Measurements from ENCODE around the gene TRIL. TPM values are rescaled to one million over a fixed set of nuclear protein-coding genes. Genes with fewer than 3 reads are reported as not detected.

Gene TRIL
- total and polyA plus RNA-seq, 2 donors (not counting 1 experiment from before 2014, with no cell fraction given): not detected

DNA sequence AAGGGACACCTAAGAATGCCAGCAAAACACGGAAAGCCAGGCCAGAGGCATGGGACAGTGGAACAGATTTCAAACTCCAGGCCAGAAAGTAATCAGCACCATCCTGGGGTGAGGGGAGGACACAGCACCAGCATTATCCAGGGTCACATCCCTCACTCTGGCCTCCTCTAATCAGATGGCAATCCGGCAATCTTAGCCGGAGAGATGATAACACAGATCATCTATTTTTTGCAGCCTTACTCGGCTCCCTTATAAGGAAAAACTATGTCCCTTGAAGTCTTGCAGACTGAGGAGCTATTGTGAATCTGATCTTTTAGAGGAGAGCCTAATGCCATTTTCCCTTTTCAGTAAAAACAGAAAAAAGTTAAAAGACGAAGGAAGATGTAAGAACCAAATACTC is 16.5 kb downstream of the TRIL start:
- Histone ChIP-seq H3K4me2 (replicated peaks; ENCODE audit: low read depth, low read length, poor library complexity, severe bottlenecking) (no peak overlapping the region), H3K27me3 (replicated peaks in 1 of 4; ENCODE audit: control extremely low read depth in 1 of 4, control insufficient read depth in 3 of 4, insufficient read depth in 4 of 4, low read length in 3 of 4) (peaks cover 0 to 6% (median 3%) of the 10 kb centered on the region in 4 experiments), H3K36me3 (replicated peaks in 1 of 2; ENCODE audit: control extremely low read depth in 1 of 2, control insufficient read depth in 1 of 2, extremely low read depth in 1 of 2, insufficient read depth in 2 of 2, low read length in 1 of 2) (no peaks in the 10 kb centered on the region), H3K4me3 (ENCODE audit: control extremely low read depth in 1 of 5, extremely low read depth in 1 of 5, insufficient read depth in 1 of 5, low read depth in 2 of 5, low read length in 4 of 5) (no peak overlapping the region), H3K9ac (ENCODE audit: low read length) (no peak overlapping the region), H3K4me1 (ENCODE audit: control insufficient read depth in 2 of 2, insufficient read depth in 2 of 2, low read length in 2 of 2) (no peaks in the 10 kb centered on the region), H4K20me1 (ENCODE audit: control insufficient read depth, insufficient read depth, low read length, poor library complexity, severe bottlenecking) (no peaks in the 10 kb centered on the region), H3K79me2 (ENCODE audit: control insufficient read depth, insufficient read depth, low read length) (no peaks in the 10 kb centered on the region), H3K27ac (ENCODE audit: low read length in 2 of 2) (no peak overlapping the region), H3K9me3 (ENCODE audit: control extremely low read depth in 1 of 3, control insufficient read depth in 2 of 3, insufficient read depth in 1 of 3, low read length in 2 of 3) (peaks cover 0 to 2% (median 0%) of the 10 kb centered on the region in 3 donors), H2AFZ (ENCODE audit: insufficient read depth, low read depth, low read length, poor library complexity, severe bottlenecking) (no peak overlapping the region)
- H3K9me3 Mint-ChIP-seq (ENCODE audit: insufficient read depth): no peaks in the 10 kb centered on the region
- DNase-seq: no peak
- H3K4me1 Mint-ChIP-seq: no peaks in the 10 kb centered on the region
- intact Hi-C loops (cut with micrococcal nuclease): no loop called here
- no peak overlapping the region for H3K27ac Mint-ChIP-seq
- H3K4me3 Mint-ChIP-seq: no peak overlapping the region
- ATAC-seq (ENCODE audit: low read depth): no peak
- ChIA-PET CTCF (interaction anchor here (14.0 kb wide), 1 partner anchor 17 kb away, joined by 127 read pairs; no protein-coding TSS in a partner anchor), POLR2A (no interaction called here)
- TF ChIP-seq, protein P1, sequence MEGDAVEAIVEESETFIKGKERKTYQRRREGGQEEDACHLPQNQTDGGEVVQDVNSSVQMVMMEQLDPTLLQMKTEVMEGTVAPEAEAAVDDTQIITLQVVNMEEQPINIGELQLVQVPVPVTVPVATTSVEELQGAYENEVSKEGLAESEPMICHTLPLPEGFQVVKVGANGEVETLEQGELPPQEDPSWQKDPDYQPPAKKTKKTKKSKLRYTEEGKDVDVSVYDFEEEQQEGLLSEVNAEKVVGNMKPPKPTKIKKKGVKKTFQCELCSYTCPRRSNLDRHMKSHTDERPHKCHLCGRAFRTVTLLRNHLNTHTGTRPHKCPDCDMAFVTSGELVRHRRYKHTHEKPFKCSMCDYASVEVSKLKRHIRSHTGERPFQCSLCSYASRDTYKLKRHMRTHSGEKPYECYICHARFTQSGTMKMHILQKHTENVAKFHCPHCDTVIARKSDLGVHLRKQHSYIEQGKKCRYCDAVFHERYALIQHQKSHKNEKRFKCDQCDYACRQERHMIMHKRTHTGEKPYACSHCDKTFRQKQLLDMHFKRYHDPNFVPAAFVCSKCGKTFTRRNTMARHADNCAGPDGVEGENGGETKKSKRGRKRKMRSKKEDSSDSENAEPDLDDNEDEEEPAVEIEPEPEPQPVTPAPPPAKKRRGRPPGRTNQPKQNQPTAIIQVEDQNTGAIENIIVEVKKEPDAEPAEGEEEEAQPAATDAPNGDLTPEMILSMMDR (IDR thresholded peaks at IDR 0.05): no peak
- TF ChIP-seq EZH2 (IDR thresholded peaks at IDR 0.05; ENCODE audit: borderline replicate concordance, insufficient read depth, low read depth, low read length, poor library complexity, severe bottlenecking): no peak
- peaks cover 49% of the 10 kb centered on the region for H3K27me3 Mint-ChIP-seq
- 95% methylated on average over 4 of the region's 5 CpGs for WGBS (ENCODE audit: insufficient coverage)

DNA sequence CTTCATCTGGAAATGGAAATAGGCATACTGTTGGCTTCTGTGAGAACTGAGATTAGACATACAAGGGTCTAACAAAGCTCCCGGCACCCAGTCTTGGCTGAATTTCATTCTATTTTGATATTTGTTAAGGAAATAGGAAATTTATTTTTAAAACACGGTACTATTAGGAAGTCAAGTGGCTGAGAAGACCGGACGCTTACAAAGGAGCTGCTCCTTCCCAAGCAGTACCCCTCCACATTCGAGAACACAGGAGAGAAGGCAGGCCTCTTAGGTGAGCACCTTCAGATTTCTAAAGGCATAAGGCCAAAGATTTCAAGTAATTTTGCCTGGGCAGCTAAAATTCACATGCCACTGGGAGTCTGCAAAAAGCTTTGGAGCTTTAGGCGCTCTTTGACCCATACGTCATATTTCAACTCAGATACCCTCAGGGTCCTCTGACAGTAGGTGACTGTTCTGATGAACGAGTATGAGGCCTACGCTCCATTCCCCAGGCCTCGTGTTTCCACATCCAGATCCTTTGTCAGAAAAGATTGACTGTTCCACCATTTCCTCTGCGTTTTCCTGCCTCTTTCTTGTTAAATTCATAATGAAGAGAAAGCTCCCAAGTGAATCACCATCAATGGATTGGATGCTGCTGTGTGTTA is 17.3 kb downstream of the TRIL start:
- Histone ChIP-seq H3K4me1 (ENCODE audit: control insufficient read depth in 2 of 2, insufficient read depth in 2 of 2, low read length in 2 of 2) (no peaks in the 10 kb centered on the region), H3K36me3 (replicated peaks in 1 of 2; ENCODE audit: control extremely low read depth in 1 of 2, control insufficient read depth in 1 of 2, extremely low read depth in 1 of 2, insufficient read depth in 2 of 2, low read length in 1 of 2) (no peaks in the 10 kb centered on the region), H3K9me3 (ENCODE audit: control extremely low read depth in 1 of 3, control insufficient read depth in 2 of 3, insufficient read depth in 1 of 3, low read length in 2 of 3) (peaks cover 0 to 2% (median 0%) of the 10 kb centered on the region in 3 donors), H3K4me3 (ENCODE audit: control extremely low read depth in 1 of 5, extremely low read depth in 1 of 5, insufficient read depth in 1 of 5, low read depth in 2 of 5, low read length in 4 of 5) (no peak overlapping the region), H2AFZ (ENCODE audit: insufficient read depth, low read depth, low read length, poor library complexity, severe bottlenecking) (no peak overlapping the region), H3K27ac (ENCODE audit: low read length in 2 of 2) (no peak overlapping the region), H3K27me3 (replicated peaks in 1 of 4; ENCODE audit: control extremely low read depth in 1 of 4, control insufficient read depth in 3 of 4, insufficient read depth in 4 of 4, low read length in 3 of 4) (peaks cover 0 to 6% (median 3%) of the 10 kb centered on the region in 4 experiments), H3K9ac (ENCODE audit: low read length) (no peak overlapping the region), H4K20me1 (ENCODE audit: control insufficient read depth, insufficient read depth, low read length, poor library complexity, severe bottlenecking) (no peaks in the 10 kb centered on the region), H3K79me2 (ENCODE audit: control insufficient read depth, insufficient read depth, low read length) (no peaks in the 10 kb centered on the region), H3K4me2 (replicated peaks; ENCODE audit: low read depth, low read length, poor library complexity, severe bottlenecking) (no peak overlapping the region)
- H3K27me3 Mint-ChIP-seq: peaks cover 48% of the 10 kb centered on the region
- POLR2A ChIA-PET: no interaction called here
- no peaks in the 10 kb centered on the region for H3K4me1 Mint-ChIP-seq
- CTCF ChIA-PET: interaction anchor here (14.0 kb wide), 1 partner anchor 17 kb away, joined by 127 read pairs; no protein-coding TSS in a partner anchor
- ATAC-seq (ENCODE audit: low read depth): no peak
- WGBS (ENCODE audit: insufficient coverage): 92% methylated on average over 9 of the region's 11 CpGs
- H3K27ac Mint-ChIP-seq: no peak overlapping the region
- DNase-seq: no peak
- H3K9me3 Mint-ChIP-seq (ENCODE audit: insufficient read depth): no peaks in the 10 kb centered on the region
- intact Hi-C loops (cut with micrococcal nuclease): no loop called here
- no peak overlapping the region for H3K4me3 Mint-ChIP-seq
- no peak for TF ChIP-seq EZH2 (IDR thresholded peaks at IDR 0.05; ENCODE audit: borderline replicate concordance, insufficient read depth, low read depth, low read length, poor library complexity, severe bottlenecking)
- TF ChIP-seq, protein P1 (IDR thresholded peaks at IDR 0.05): no peak

All from B cell (primary cell).